SU-DHL-6 (cell line): ENCODE data around the gene ZNF629.

Experiments used
- H2AFZ ChIP-seq: fragments of 200-600 bp; sonication (generic); 2 replicates; pipeline ENCODE4 v1.6.1; 2014; ENCODE audit warnings: low read depth, mild to moderate bottlenecking, moderate library complexity, mixed read lengths, antibody characterized with exemption, low read length; ENCODE audit not compliant: severe bottlenecking
- H3F3A ChIP-seq: fragments of 200-600 bp; shearing (Covaris generic); 2 replicates; pipeline ENCODE4 v1.6.0; 2016; ENCODE audit warnings: antibody characterized with exemption, mild to moderate bottlenecking; ENCODE audit not compliant: insufficient read depth
- H3K27ac ChIP-seq: fragments of 200-600 bp; sonication (generic); 2 replicates; pipeline ENCODE4 v1.5.1; 2016; ENCODE audit warnings: low read depth, mild to moderate bottlenecking, low read length, moderate library complexity, mixed read lengths
- H3K27me3 ChIP-seq: fragments of 200-600 bp; sonication (generic), shearing (Covaris generic); 2 replicates; pipeline ENCODE4 v1.6.0; 2014; ENCODE audit warnings: mild to moderate bottlenecking, low read length
- H3K36me3 ChIP-seq: fragments of 200-600 bp; sonication (generic); 2 replicates; pipeline ENCODE4 v1.6.1; 2014; ENCODE audit warnings: mild to moderate bottlenecking, low read length, mixed read lengths
- H3K4me2 ChIP-seq: fragments of 300-600, 200-600 bp; shearing (Covaris generic), sonication (generic); 2 replicates; pipeline ENCODE4 v1.6.0; 2014; ENCODE audit warnings: low read length, low read depth, mild to moderate bottlenecking; ENCODE audit not compliant: poor library complexity, severe bottlenecking
- H3K4me3 ChIP-seq: fragments of 200-600 bp; sonication (generic); 2 replicates; pipeline ENCODE4 v1.5.1; 2014; ENCODE audit warnings: antibody characterized with exemption, low read length, mild to moderate bottlenecking, mixed read lengths; ENCODE audit not compliant: insufficient read depth, poor library complexity, severe bottlenecking
- H3K79me2 ChIP-seq: fragments of 200-600 bp; sonication (generic); 2 replicates; pipeline ENCODE4 v1.6.1; 2014; ENCODE audit warnings: mild to moderate bottlenecking, low read length, moderate library complexity; ENCODE audit not compliant: insufficient read depth
- H3K9ac ChIP-seq: fragments of 200-600 bp; sonication (generic); 2 replicates; pipeline ENCODE4 v1.7.0; 2014; ENCODE audit warnings: mild to moderate bottlenecking, low read length
- H3K9me2 ChIP-seq: fragments of 200-600 bp; sonication (generic); replicated peaks from 2 replicates; pipeline ENCODE4 v1.6.1; 2014; ENCODE audit warnings: low read length; ENCODE audit not compliant: insufficient read depth
- H3K9me3 ChIP-seq: fragments of 200-600 bp; sonication (generic); 2 replicates; pipeline ENCODE4 v1.6.1; 2014; ENCODE audit warnings: low read length, mixed read lengths; ENCODE audit not compliant: insufficient read depth
- H4K20me1 ChIP-seq: fragments of 200-600 bp; sonication (generic); 2 replicates; pipeline ENCODE4 v1.6.1; 2014; ENCODE audit warnings: low read depth, mild to moderate bottlenecking, antibody characterized with exemption, low read length, moderate library complexity, mixed read lengths
- CTCF ChIP-seq: fragments of 200-600 bp; sonication (generic); IDR thresholded peaks from one replicate; pipeline ENCODE4 v1.5.1; 2017; ENCODE audit warnings: antibody characterized with exemption, mild to moderate bottlenecking, low read length, moderate library complexity; ENCODE audit not compliant: insufficient read depth, poor library complexity, severe bottlenecking
- EZH2phosphoT487 ChIP-seq: fragments of 200-600 bp; sonication (generic), shearing (Covaris generic); conservative IDR thresholded peaks from 2 replicates; pipeline ENCODE4 v1.6.1; 2018; ENCODE audit warnings: mild to moderate bottlenecking, antibody characterized with exemption, low read length, moderate library complexity, mixed read lengths

The ZNF629 gene

GRCh38 chr16:30746638-30747175, 40.3 kb downstream of the ZNF629 start:
- Histone ChIP-seq H3K9ac (no peak overlapping the region), H3K36me3 (0 out of 2 replicates have a peak, but pooled peaks cover 4% of the 10 kb centered on the region), H3F3A (peaks cover 31% of the 10 kb centered on the region)

GRCh38 chr16:30745082-30745481, 41.9 kb downstream of the ZNF629 start:
- no peak for TF ChIP-seq CTCF
- TF ChIP-seq EZH2phosphoT487 = no peak
- no peaks in the 10 kb centered on the region for H3K9me3 ChIP-seq
- H3K27ac ChIP-seq = no peak overlapping the region
- no peak overlapping the region for H3K4me2 ChIP-seq
- 0 out of 2 replicates have a peak, but pooled peaks cover 4% of the 10 kb centered on the region for H3K36me3 ChIP-seq
- H3K79me2 ChIP-seq = peaks cover 13% of the 10 kb centered on the region
- H3K27me3 ChIP-seq = no peaks in the 10 kb centered on the region
- peaks cover 31% of the 10 kb centered on the region for H3F3A ChIP-seq
- H3K9ac ChIP-seq = no peak overlapping the region
- no peaks in the 10 kb centered on the region for H3K9me2 ChIP-seq
- no peaks in the 10 kb centered on the region for H4K20me1 ChIP-seq
- H2AFZ ChIP-seq = no peak overlapping the region
- no peak overlapping the region for H3K4me3 ChIP-seq

More at GRCh38 chr16:30746638-30747175, 40.3 kb downstream of the ZNF629 start:
- H3K79me2 ChIP-seq = peaks cover 20% of the 10 kb centered on the region
- H3K27me3 ChIP-seq = no peaks in the 10 kb centered on the region
- TF ChIP-seq EZH2phosphoT487 = no peak
- no peak for TF ChIP-seq CTCF
- no peak overlapping the region for H2AFZ ChIP-seq
- H4K20me1 ChIP-seq = no peaks in the 10 kb centered on the region
- H3K9me2 ChIP-seq = no peaks in the 10 kb centered on the region
- H3K9me3 ChIP-seq = no peaks in the 10 kb centered on the region
- peak overlapping the region; percentile 62; the same call in 1 of the 2 replicates for H3K27ac ChIP-seq
- H3K4me2 ChIP-seq = no peak overlapping the region
- H3K4me3 ChIP-seq = no peak overlapping the region

- Histone ChIP-seq H3K27me3 (no peaks in the 10 kb centered on the region), H3K4me2 (no peak overlapping the region), H3K4me3 (no peak overlapping the region), H3F3A (peaks cover 31% of the 10 kb centered on the region), H3K9me3 (no peaks in the 10 kb centered on the region), H3K36me3 (0 out of 2 replicates have a peak, but pooled peaks cover 4% of the 10 kb centered on the region), H3K9me2 (no peaks in the 10 kb centered on the region), H2AFZ (no peak overlapping the region), H3K79me2 (peaks cover 4% of the 10 kb centered on the region; the same call in 1 of the 2 replicates), H3K27ac (no peak overlapping the region), H4K20me1 (no peaks in the 10 kb centered on the region), H3K9ac (no peak overlapping the region)
- TF ChIP-seq CTCF = no peak
- no peak for TF ChIP-seq EZH2phosphoT487
These were observed 42.8 kb downstream of the ZNF629 start for GRCh38 chr16:30744183-30744582.
